Measurements from ENCODE around the gene PPDPF. TPM values are rescaled to one million over a fixed set of nuclear protein-coding genes. Genes with fewer than 3 reads are reported as not detected.

The PPDPF gene
- total and polyA plus RNA-seq, 2 of the 8 experiments (the other 6 are each of a cell fraction or from before 2014, with no cell fraction given) = 30.5 to 138 TPM

- TF ChIP-seq HDAC6 (IDR thresholded peaks at IDR 0.05; ENCODE audit: low read depth, low read length) = no peak
- TF ChIP-seq SIX5 (IDR thresholded peaks at IDR 0.05; ENCODE audit: low read depth, low read length) = no peak
- TF ChIP-seq JUND (IDR thresholded peaks at IDR 0.05; ENCODE audit: low read length) = no peak
- no peak for TF ChIP-seq CHD2 (IDR thresholded peaks at IDR 0.05; ENCODE audit: low read length)
- no peak for TF ChIP-seq NRF1 (IDR thresholded peaks at IDR 0.05; ENCODE audit: low read depth, low read length)
Measured at GRCh38 chr20:63567386-63568169, 47.0 kb downstream of the PPDPF start (continued).

All from H1 (cell line).